Calu3 (cell line): ENCODE results near the gene FOXN3. TPM values are rescaled to one million over a fixed set of nuclear protein-coding genes. Genes with fewer than 3 reads are reported as not detected.

Experiments
- BruUV-seq: library from RNA; stranded (reverse); fragments of 400-500 nt; replicated peaks from 2 replicates; lab custom pipeline; 2021; lab: Mats Ljungman, UMichigan
- CTCF ChIA-PET: fragments of 300-600 bp; sonication (Branson Sonifier 250); formaldehyde crosslinking; loops from one replicate; lab custom pipeline; 2022; ENCODE audit warnings: antibody characterized with exemption; lab: Charles Lee
- DNase-seq: peaks from one replicate; pipeline ENCODE4 v3.0.0; 2022
- H3K27ac Mint-ChIP-seq: one replicate; pipeline ENCODE4 v1.8.0; 2022; ENCODE audit warnings: mixed read lengths; ENCODE audit not compliant: unreplicated experiment
- H3K27me3 Mint-ChIP-seq: one replicate; pipeline ENCODE4 v1.8.0; 2022; ENCODE audit warnings: mixed read lengths; ENCODE audit not compliant: unreplicated experiment
- H3K36me3 Mint-ChIP-seq: one replicate; pipeline ENCODE4 v1.8.0; 2022; ENCODE audit warnings: mild to moderate bottlenecking, moderate library complexity, mixed read lengths; ENCODE audit not compliant: insufficient read depth, unreplicated experiment
- H3K4me1 Mint-ChIP-seq: one replicate; pipeline ENCODE4 v1.8.0; 2022; ENCODE audit warnings: mild to moderate bottlenecking, low read depth, mixed read lengths; ENCODE audit not compliant: unreplicated experiment
- H3K4me3 Mint-ChIP-seq: one replicate; pipeline ENCODE4 v1.8.0; 2022; ENCODE audit warnings: mild to moderate bottlenecking, low read depth, moderate library complexity, mixed read lengths; ENCODE audit not compliant: unreplicated experiment
- H3K9me3 Mint-ChIP-seq: one replicate; pipeline ENCODE4 v1.8.0; 2022; ENCODE audit warnings: low read depth, mixed read lengths; ENCODE audit not compliant: unreplicated experiment
- intact Hi-C: fragments of 100-400 bp; cut with micrococcal nuclease; formaldehyde crosslinking; loops from one replicate; pipeline ENCODE4 v1.10.0; 2022; ENCODE audit not compliant: unreplicated experiment
- total RNA-seq: library from RNA; stranded (reverse); gene quantifications from 2 replicates; pipeline ENCODE4 v1.2.3, GENCODE V29; 2022
- TF ChIP-seq, protein P1 (sequence below): fragments of 200-600 bp; IDR thresholded peaks from one replicate; pipeline ENCODE4 v1.8.0; 2022; ENCODE audit warnings: antibody characterized with exemption; ENCODE audit not compliant: unreplicated experiment

The FOXN3 gene
- total RNA-seq, 1 experiment from 2014 or later: 11.8 TPM

DNA sequence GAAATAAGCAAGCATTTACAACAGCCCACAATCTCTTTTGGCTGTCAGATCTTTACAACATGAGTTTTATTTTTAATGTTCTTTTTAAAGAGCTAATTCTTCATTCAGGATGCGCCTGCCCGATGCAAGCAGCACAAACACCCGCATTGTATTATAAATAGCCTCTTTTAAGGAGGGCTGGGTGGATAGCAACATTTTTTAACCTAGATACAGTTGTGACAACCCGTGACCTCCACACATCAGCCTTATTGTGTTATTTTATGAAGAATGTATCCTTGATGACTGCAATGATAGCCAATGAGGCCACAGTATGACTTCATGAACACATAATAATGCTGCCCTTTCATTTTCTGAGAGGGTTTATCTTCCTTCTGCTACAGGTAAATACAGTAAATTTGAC lies 173.7 kb downstream of the FOXN3 start:
- no peak overlapping the region for H3K27ac Mint-ChIP-seq
- intact Hi-C loops: no loop called here
- H3K9me3 Mint-ChIP-seq: no peaks in the 10 kb centered on the region
- CTCF ChIA-PET: no interaction called here
- BruUV-seq: no TSS peak
- H3K27me3 Mint-ChIP-seq: no peaks in the 10 kb centered on the region
- DNase-seq: no peak
- no peak overlapping the region for H3K4me3 Mint-ChIP-seq
- TF ChIP-seq, protein P1, sequence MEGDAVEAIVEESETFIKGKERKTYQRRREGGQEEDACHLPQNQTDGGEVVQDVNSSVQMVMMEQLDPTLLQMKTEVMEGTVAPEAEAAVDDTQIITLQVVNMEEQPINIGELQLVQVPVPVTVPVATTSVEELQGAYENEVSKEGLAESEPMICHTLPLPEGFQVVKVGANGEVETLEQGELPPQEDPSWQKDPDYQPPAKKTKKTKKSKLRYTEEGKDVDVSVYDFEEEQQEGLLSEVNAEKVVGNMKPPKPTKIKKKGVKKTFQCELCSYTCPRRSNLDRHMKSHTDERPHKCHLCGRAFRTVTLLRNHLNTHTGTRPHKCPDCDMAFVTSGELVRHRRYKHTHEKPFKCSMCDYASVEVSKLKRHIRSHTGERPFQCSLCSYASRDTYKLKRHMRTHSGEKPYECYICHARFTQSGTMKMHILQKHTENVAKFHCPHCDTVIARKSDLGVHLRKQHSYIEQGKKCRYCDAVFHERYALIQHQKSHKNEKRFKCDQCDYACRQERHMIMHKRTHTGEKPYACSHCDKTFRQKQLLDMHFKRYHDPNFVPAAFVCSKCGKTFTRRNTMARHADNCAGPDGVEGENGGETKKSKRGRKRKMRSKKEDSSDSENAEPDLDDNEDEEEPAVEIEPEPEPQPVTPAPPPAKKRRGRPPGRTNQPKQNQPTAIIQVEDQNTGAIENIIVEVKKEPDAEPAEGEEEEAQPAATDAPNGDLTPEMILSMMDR: no peak
- H3K36me3 Mint-ChIP-seq: no peaks in the 10 kb centered on the region
- H3K4me1 Mint-ChIP-seq: no peaks in the 10 kb centered on the region

DNA sequence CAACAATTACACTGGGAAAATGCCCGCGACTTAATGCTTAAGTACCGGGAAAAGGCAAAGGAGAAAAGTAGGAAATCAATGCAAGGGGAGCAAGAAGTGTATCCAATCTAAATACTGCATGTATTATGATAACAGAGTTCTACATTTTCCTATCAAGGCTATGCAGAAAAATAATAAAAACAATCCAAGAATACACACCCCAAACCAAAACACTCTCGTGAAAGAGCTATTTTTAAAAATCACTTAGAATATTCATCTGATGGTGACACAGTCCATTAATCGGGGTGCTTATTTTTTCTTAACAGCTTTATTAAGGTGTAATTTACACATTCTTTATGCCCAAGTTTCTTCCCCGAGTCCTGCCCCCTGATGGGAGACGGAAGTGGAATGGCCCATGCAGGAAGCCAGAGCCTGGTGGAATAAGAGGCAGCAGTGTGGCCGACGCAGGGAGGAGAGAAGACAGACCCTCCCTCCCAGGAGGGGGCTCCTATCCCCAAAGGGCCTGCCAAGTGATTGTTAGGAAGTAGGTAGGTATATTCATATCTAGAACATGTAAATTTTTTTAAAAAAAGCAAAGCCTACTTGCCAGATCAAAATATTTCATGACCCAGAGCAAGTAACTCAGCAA lies 174.3 kb downstream of the FOXN3 start:
- TF ChIP-seq, protein P1: no peak
- no peaks in the 10 kb centered on the region for H3K4me1 Mint-ChIP-seq

DNA sequence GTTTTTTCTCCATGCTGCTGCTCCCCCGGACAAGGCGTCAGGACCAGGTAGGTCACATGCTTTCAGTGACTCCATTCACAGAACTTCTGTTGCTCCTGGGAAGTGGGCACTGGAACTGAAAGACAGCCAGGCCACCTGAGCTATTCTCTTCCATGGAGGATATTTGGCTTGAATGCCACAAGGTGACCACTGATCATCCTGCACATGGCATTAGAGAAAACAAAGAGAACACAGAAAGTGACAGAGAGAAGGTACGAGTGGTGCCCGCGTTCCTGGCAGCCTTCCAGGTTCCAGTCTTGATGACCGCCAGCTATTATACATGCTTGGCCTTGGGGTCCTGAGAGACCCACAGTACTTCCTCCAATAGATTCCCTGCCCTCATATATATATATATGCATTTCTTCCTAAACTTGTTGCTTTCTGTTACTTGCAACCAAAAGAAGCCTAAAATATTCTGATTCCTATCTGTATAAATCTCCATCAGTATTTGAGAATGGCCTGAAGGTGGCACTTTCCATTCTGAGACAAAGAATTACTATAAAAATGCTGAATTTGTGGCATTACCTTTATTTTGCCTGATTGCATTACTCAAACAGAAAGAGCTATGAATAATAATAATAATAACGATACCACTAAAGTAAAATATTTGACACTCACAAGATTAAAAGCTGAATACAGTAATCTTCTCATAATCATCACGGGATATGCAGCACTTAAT lies 174.9 kb downstream of the FOXN3 start:
- TF ChIP-seq, protein P1: no peak
- no peaks in the 10 kb centered on the region for H3K9me3 Mint-ChIP-seq
- H3K27ac Mint-ChIP-seq: no peak overlapping the region
- no peaks in the 10 kb centered on the region for H3K27me3 Mint-ChIP-seq
- intact Hi-C loops: no loop called here
- no peaks in the 10 kb centered on the region for H3K36me3 Mint-ChIP-seq
- CTCF ChIA-PET: no interaction called here
- H3K4me3 Mint-ChIP-seq: no peak overlapping the region
- H3K4me1 Mint-ChIP-seq: no peaks in the 10 kb centered on the region
- BruUV-seq: no TSS peak
- no peak for DNase-seq

More for the DNA sequence above, 174.3 kb downstream of the FOXN3 start:
- H3K27ac Mint-ChIP-seq: no peak overlapping the region
- no peak overlapping the region for H3K4me3 Mint-ChIP-seq
- BruUV-seq: no TSS peak
- no peak for DNase-seq
- CTCF ChIA-PET: no interaction called here
- intact Hi-C loops: no loop called here
- no peaks in the 10 kb centered on the region for H3K9me3 Mint-ChIP-seq
- no peaks in the 10 kb centered on the region for H3K36me3 Mint-ChIP-seq
- H3K27me3 Mint-ChIP-seq: no peaks in the 10 kb centered on the region

- H3K36me3 Mint-ChIP-seq: no peaks in the 10 kb centered on the region
- CTCF ChIA-PET: no interaction called here
- no peaks in the 10 kb centered on the region for H3K4me1 Mint-ChIP-seq
- TF ChIP-seq, protein P1: no peak
- H3K9me3 Mint-ChIP-seq: no peaks in the 10 kb centered on the region
- no peak overlapping the region for H3K4me3 Mint-ChIP-seq
- intact Hi-C loops: no loop called here
- no peaks in the 10 kb centered on the region for H3K27me3 Mint-ChIP-seq
- no peak overlapping the region for H3K27ac Mint-ChIP-seq
- no peak for DNase-seq
- BruUV-seq: no TSS peak
These were observed 175.8 kb downstream of the FOXN3 start for GRCh38 chr14:89241257-89241656.
